GM12892 (cell line): ENCODE data around the gene CACNB3.

Experiments used
- POLR2A ChIP-seq: IDR thresholded peaks from 2 replicates; pipeline ENCODE4 v1.6.1; 2011; ENCODE audit warnings: low read depth, low read length, control low read depth
- POLR2AphosphoS5 ChIP-seq: IDR thresholded peaks from 2 replicates; pipeline ENCODE4 v1.6.1; 2011; ENCODE audit warnings: low read depth, low read length, control low read depth

DNA sequence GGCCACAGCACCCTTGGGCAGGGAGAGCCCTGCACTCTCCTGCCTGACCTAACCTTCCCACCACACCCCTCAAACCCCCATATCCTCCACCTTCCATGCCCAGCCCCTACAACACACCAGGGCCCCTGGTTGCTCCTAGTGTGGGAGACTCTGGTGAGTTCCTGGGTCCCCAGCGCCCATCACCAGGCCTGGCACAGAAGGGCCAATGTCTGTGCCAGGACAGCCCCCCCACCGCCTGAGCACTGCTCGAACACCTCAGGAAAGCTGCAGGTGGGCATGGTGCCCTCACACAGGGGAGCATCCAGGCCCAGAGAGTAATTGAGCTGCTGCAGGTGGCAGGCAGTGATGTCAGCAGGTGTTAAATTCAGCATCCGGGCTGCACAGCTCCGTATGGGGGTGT lies 44.6 kb upstream of the CACNB3 start:
- no peak for TF ChIP-seq POLR2A
- no peak for TF ChIP-seq POLR2AphosphoS5
